EL (cell line): ENCODE measurements around the gene EXOC3L1.

Source experiments
- DNase-seq: peaks from one replicate; pipeline ENCODE4 v3.0.0-alpha.2; 2016

EXOC3L1 gene

DNA sequence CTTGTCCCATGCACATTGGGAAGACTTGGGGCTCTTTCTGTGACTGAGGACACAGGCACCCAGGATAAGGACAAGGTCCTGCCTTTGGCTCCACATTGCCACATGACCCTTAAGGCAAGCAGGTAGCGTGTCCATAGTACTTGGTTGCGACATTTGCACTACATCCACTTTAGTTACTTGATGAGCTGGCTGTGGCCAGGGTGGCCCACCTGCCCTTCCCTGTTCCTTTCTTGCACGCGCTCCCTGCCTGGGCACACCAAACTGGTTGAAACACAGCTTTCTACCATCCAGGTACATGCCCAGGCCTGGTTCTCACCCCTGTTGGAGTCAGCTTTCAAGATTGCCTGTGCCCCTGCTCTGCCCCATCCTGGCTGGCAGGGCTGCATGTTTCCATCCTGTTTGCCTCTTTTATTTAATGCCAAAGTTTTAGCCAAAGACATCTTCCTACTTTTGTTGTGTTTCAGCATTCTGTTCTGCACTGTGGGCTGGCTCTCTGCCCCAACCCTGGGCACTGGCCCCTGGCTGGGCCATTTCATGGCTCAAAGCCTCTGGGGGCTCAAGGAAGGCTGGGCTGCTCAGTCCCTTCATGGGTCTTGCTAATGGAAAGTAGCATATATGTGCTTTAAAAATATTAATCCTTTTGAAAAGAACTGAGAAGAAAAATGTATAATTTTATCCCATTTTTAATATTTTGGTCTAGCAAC is 42.3 kb downstream of the EXOC3L1 start:
- DNase-seq: no peak

DNA sequence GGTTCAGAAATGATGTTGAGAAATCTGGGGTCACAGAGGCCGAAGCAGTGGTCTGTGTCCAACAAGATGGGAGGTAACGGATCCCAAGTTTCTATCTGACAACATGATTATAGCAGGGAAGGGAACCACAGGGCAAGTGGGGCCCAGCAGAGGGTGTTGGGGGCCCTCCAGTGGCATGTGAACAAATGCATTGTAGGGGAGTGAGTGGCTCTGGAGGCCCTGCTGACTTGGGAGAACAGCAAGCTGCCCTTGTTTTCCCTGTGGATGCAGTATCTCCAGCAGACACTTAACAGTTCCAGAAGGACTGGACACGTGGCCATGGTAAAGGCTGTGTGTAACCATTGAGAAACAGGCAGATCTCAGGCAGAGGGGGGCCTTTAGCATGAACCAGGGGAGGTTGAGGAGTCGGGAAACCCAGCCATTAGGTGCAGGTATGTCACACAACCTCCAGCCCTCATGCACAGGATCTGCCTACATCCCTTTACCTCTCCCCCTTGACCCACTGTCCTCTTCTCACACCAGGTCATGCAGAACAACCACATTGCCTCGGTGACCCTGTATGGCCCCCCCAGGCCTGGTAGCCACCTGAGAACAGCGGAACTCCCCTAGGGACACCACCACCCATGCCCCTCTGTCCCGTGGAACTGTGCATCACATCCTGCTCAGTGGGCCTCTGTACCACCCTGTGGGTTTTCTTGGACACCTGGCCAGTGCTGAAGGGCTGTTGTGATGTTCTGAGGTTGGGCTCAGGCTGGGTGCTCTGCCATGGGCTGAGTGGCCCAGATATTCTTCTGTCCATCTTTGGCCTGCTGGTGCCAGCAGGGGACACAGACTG is 43.2 kb downstream of the EXOC3L1 start:
- DNase-seq: no peak

DNA sequence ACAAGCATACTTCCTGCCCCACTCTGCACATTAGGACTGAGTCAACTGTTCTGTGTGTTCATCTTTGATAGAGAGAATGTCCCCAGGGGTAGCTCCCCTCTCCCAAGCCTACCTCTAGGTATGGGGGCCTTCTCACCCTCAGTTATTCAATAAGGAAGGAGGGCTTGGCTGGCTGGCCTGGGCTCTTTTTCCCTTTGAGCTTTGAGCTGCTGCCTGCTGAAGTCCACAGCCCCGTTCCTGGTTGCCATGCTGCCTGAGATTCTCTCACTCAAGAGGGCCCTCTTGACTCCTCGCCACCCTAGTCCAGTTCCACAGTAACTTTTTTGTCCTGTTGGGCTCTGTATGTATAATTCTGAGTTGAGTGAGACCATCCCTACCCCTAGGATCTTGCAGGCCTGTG is 44.2 kb downstream of the EXOC3L1 start:
- no peak for DNase-seq

DNA sequence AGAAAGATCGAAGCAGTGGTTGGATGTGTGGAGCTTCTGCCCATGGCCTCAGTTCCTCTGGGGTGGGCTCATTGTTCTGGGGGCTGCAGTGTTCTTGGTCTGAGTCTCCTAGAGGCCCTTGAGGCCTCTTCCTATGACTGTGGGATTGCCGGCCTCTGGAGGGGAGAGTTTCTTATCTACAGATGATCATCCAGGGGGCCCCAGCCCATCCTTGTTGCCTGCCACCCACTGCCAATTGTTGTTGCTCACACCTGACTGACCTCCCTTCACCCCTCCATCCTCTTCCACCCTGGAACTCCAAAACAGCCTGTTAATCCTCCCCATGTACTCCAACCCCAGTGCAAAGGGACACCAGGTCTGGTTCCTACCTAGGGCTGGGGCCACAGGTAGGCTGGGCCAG is 45.0 kb downstream of the EXOC3L1 start:
- DNase-seq: no peak

DNA sequence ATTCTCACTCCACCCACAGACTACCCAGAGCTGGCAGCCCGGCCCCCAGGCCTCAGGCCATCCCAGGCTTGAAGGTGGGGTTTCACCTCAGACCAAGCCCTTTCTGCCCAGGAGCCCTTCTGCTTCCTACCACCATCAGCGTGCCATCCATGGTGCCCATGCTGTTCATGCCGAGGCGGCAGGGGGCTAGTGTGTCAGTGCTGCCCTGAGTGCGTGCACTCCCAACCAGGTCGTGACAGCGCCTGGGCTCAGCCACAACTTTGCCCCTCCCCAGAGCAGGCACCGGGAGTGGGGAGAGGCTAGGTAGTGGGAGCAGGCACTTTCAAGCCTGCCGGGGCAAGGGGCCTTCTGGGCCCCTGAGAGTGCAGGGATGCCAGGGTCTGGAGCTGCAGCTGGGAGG is 47.6 kb downstream of the EXOC3L1 start:
- DNase-seq: no peak

DNA sequence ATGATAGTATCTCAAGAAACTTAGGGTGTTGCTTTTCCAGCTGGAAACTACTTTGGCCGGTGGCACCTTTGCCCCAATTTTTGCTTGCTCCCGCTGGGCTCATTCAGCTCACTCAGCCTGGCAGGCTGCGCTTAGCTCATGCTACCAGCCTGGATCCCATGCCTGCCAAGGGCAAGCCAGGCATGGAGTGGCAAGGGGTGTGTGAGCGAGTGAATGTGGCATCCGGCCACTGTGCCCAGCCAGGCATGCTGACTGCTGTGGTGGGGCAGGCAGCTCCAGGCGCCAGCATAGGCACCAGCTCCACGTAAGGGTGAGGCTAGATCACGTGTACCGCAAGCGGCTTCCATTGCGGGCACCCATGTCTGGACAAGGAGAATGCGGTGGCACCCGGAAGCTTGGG is 48.5 kb downstream of the EXOC3L1 start:
- DNase-seq: no peak

DNA sequence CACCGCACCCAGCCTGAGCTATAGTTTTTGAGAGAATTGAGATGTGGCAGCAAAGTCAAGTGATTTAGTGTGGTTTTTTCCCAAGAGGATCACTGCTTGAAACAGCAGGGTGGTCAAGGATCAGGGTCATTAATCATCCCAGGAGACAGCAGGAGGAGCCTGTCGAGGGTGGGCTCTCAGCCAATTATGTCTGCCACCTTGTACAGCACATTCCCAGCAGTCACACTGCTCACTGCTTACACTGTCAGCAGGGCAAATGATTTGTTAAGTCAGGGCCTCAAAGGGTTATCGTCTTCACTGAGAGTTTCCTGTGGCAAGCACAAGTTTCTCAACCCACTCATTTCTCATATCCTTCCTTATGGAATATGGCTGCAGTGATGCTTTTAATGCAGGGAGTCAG is 52.3 kb downstream of the EXOC3L1 start:
- DNase-seq: no peak
